GM12878 (cell line): ENCODE measurements around the gene TIPARP. TPM values are rescaled to one million over a fixed set of nuclear protein-coding genes. Genes with fewer than 3 reads are reported as not detected.
A peak's percentile ranks its signal among the peaks of the same experiment; 100 is the strongest.

Source experiments
- BHLHE40 ChIP-seq, 2 experiments: fragments of 450-650 bp in 1 of 2; IDR thresholded peaks; 2 replicates each; pipeline ENCODE4 v1.6.1; 2011 to 2017; ENCODE audit warnings: low read depth in 2 of 2, borderline replicate concordance in 1 of 2, improper control_type of control experiment in 1 of 2, low read length in 1 of 2, mild to moderate bottlenecking in 1 of 2
- BMI1 ChIP-seq: fragments of 450-650 bp; IDR thresholded peaks from 2 replicates; pipeline ENCODE4 v1.6.1; 2016; ENCODE audit warnings: mild to moderate bottlenecking, moderate library complexity, borderline replicate concordance
- BRCA1 ChIP-seq: IDR thresholded peaks from 2 replicates; pipeline ENCODE4 v1.6.1; 2011; ENCODE audit warnings: low read depth, low read length, improper control_type of control experiment
- CBFB ChIP-seq: IDR thresholded peaks from 2 replicates; pipeline ENCODE4 v1.6.1; 2016; ENCODE audit warnings: antibody characterized with exemption, low read depth
- FOXK2 ChIP-seq: fragments of 450-650 bp; IDR thresholded peaks from 2 replicates; pipeline ENCODE4 v1.6.1; 2017; ENCODE audit warnings: mild to moderate bottlenecking, moderate library complexity
- MTA2 ChIP-seq: fragments of 450-650 bp; IDR thresholded peaks from 2 replicates; pipeline ENCODE4 v1.6.1; 2016; ENCODE audit warnings: low read depth, mild to moderate bottlenecking, moderate library complexity
- NBN ChIP-seq: fragments of 450-650 bp; IDR thresholded peaks from 2 replicates; pipeline ENCODE4 v1.6.1; 2016
- NFXL1 ChIP-seq: fragments of 450-650 bp; IDR thresholded peaks from 2 replicates; pipeline ENCODE4 v1.6.1; 2017; ENCODE audit warnings: antibody characterized with exemption, mild to moderate bottlenecking, borderline replicate concordance
- POLR2AphosphoS2 ChIP-seq: IDR thresholded peaks from 2 replicates; pipeline ENCODE4 v1.6.1; 2011; ENCODE audit warnings: low read depth, mild to moderate bottlenecking, low read length, improper control_type of control experiment, moderate library complexity
- RELA ChIP-seq: fragments of 450-650 bp; IDR thresholded peaks from 2 replicates; pipeline ENCODE4 v1.8.0; 2014; ENCODE audit warnings: borderline replicate concordance; ENCODE audit not compliant: partially characterized antibody
- RUNX3 ChIP-seq: IDR thresholded peaks from 2 replicates; pipeline ENCODE4 v1.6.1; 2012; ENCODE audit warnings: low read length, inconsistent platforms
- SIN3A ChIP-seq: IDR thresholded peaks from 2 replicates; pipeline ENCODE4 v1.6.1; 2012; ENCODE audit warnings: low read depth, low read length, improper control_type of control experiment
- ZNF24 ChIP-seq: fragments of 450-650 bp; IDR thresholded peaks from 2 replicates; pipeline ENCODE4 v1.6.1; 2017; ENCODE audit warnings: antibody characterized with exemption, mild to moderate bottlenecking
- ZNF384 ChIP-seq: IDR thresholded peaks from 2 replicates; pipeline ENCODE4 v1.6.1; 2012; ENCODE audit warnings: low read depth, mild to moderate bottlenecking, low read length, improper control_type of control experiment, borderline replicate concordance
- polyA plus RNA-seq, 11 experiments: library from polyadenylated mRNA; depleted of rRNA in 4 of 11; unstranded in 6 of 11; stranded (reverse) in 5 of 11; fragments of >200 nt; fragmentation: Nextera tagmentation in 4 of 11; fragmentation: Illumina TruSeq in 1 of 11; extraction: Ambion mirVana in 4 of 11; extraction: Trizol in 1 of 11; gene quantifications; 1 replicate in 1 of 11; 2 replicates in 10 of 11; pipeline versions ENCODE4 v1.2.1 to v1.2.3, GENCODE V29; 2011 to 2016; ENCODE audit warnings: inconsistent platforms in 2 of 11, missing spikeins in 2 of 11, low read depth in 1 of 11
- total RNA-seq, 4 experiments: library from RNA; depleted of rRNA in 3 of 4; stranded (reverse); fragments of >200 nt in 3 of 4; fragmentation: Illumina TruSeq in 1 of 4; extraction: Trizol in 1 of 4; gene quantifications; 2 replicates each; pipeline versions ENCODE4 v1.2.1 to v1.2.3, GENCODE V29; 2013 to 2021
- TF ChIP-seq, protein P1 (sequence below): IDR thresholded peaks from 2 replicates; pipeline ENCODE4 v1.6.1; 2011; ENCODE audit warnings: borderline replicate concordance, low read depth, mild to moderate bottlenecking, moderate library complexity, low read length; ENCODE audit not compliant: insufficient read depth, poor library complexity, severe bottlenecking
- TF ChIP-seq, protein P2 (sequence below): IDR thresholded peaks from 2 replicates; pipeline ENCODE4 v1.6.1; 2011; ENCODE audit warnings: mild to moderate bottlenecking, low read depth, low read length, moderate library complexity; ENCODE audit not compliant: insufficient replicate concordance
- TF ChIP-seq, protein P3 (sequence below), 3 experiments: IDR thresholded peaks in 2 of 3; conservative IDR thresholded peaks in 1 of 3; 2 replicates each; pipeline ENCODE4 v1.5.1; 2011; ENCODE audit warnings: low read depth in 3 of 3, low read length in 3 of 3, mild to moderate bottlenecking in 3 of 3, control low read depth in 2 of 3, moderate library complexity in 2 of 3, inconsistent platforms in 1 of 3, mixed read lengths in 1 of 3; ENCODE audit not compliant: control insufficient read depth in 2 of 3, insufficient read depth in 1 of 3; ENCODE audit errors: extremely low read depth in 1 of 3
- TF ChIP-seq, protein P4 (sequence below): fragments of 150-350 bp; IDR thresholded peaks from 2 replicates; pipeline ENCODE4 v1.6.1; 2014; ENCODE audit warnings: mild to moderate bottlenecking, low read depth, low read length
- TF ChIP-seq, protein P5 (sequence below): fragments of 450-650 bp; IDR thresholded peaks from 2 replicates; pipeline ENCODE4 v1.6.1; 2017; ENCODE audit warnings: low read depth, mild to moderate bottlenecking, moderate library complexity
- TF ChIP-seq, protein P6 (sequence below): fragments of 450-650 bp; IDR thresholded peaks from 2 replicates; pipeline ENCODE4 v1.6.1; 2016; ENCODE audit warnings: mild to moderate bottlenecking

TIPARP gene
- total and polyA plus RNA-seq, 10 of the 15 experiments (the other 5 are each of a cell fraction or from before 2014, with no cell fraction given) = 3.2 to 21.5 (median 12.0) TPM

DNA sequence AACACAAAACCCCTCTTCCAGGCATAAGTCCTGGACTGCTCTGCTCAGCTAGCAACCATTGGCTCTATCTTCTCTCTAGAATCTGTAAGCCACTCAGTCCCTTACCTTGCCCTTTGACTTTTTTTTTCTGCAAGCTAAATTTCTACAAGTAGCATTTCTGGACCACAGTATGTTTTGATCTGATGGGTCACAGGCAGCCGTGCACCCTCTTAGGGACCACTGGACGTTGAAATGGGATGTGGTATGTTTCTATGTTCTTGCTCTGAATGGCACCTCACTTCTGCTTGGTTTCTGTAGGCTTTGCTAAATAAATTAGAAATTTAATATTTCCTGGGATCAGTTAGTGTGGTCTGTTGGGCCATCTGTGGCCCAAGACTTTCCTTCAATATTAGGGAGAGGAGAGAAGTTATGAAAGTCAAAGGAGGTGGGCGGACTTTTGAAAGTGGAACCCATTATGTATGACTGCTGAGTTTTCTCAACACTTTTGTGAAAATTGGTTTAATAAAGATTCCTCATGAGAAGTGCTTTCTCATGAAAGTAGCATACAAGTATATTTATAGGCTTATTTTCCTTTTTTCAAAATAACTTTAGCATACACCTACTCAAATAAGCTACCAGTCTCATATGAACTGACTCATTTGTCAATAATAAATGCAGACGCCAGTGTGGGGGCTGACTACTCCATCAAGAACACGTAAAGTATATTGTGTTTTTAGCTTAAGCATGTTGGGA lies 18.4 kb upstream of the TIPARP start (continued):
- 0 out of 2 replicates have a peak, but pooled peaks have one; percentile 7 for TF ChIP-seq RUNX3
- no peak for TF ChIP-seq CBFB
- no peak for TF ChIP-seq SIN3A
- no peak for TF ChIP-seq RELA
- TF ChIP-seq BHLHE40 (IDR thresholded peaks at IDR 0.05; ENCODE audit: borderline replicate concordance in 1 of 2, low read depth in 2 of 2, low read length in 1 of 2) = 0 out of 4 replicates have a peak, but pooled peaks of 1 of the 2 experiments have one; percentile 34
- TF ChIP-seq ZNF384 = no peak
- no peak for TF ChIP-seq POLR2AphosphoS2
- TF ChIP-seq, protein P1, sequence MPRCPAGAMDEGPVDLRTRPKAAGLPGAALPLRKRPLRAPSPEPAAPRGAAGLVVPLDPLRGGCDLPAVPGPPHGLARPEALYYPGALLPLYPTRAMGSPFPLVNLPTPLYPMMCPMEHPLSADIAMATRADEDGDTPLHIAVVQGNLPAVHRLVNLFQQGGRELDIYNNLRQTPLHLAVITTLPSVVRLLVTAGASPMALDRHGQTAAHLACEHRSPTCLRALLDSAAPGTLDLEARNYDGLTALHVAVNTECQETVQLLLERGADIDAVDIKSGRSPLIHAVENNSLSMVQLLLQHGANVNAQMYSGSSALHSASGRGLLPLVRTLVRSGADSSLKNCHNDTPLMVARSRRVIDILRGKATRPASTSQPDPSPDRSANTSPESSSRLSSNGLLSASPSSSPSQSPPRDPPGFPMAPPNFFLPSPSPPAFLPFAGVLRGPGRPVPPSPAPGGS = no peak
- no peak for TF ChIP-seq NFXL1
- TF ChIP-seq BMI1 = no peak
- TF ChIP-seq, protein P2, sequence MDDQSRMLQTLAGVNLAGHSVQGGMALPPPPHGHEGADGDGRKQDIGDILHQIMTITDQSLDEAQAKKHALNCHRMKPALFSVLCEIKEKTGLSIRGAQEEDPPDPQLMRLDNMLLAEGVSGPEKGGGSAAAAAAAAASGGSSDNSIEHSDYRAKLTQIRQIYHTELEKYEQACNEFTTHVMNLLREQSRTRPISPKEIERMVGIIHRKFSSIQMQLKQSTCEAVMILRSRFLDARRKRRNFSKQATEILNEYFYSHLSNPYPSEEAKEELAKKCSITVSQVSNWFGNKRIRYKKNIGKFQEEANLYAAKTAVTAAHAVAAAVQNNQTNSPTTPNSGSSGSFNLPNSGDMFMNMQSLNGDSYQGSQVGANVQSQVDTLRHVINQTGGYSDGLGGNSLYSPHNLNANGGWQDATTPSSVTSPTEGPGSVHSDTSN = no peak
- TF ChIP-seq FOXK2 = no peak
- TF ChIP-seq, protein P3, sequence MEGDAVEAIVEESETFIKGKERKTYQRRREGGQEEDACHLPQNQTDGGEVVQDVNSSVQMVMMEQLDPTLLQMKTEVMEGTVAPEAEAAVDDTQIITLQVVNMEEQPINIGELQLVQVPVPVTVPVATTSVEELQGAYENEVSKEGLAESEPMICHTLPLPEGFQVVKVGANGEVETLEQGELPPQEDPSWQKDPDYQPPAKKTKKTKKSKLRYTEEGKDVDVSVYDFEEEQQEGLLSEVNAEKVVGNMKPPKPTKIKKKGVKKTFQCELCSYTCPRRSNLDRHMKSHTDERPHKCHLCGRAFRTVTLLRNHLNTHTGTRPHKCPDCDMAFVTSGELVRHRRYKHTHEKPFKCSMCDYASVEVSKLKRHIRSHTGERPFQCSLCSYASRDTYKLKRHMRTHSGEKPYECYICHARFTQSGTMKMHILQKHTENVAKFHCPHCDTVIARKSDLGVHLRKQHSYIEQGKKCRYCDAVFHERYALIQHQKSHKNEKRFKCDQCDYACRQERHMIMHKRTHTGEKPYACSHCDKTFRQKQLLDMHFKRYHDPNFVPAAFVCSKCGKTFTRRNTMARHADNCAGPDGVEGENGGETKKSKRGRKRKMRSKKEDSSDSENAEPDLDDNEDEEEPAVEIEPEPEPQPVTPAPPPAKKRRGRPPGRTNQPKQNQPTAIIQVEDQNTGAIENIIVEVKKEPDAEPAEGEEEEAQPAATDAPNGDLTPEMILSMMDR (IDR thresholded peaks at IDR 0.05 in 2 of 3, conservative IDR thresholded peaks at IDR 0.05 in 1 of 3; ENCODE audit: control insufficient read depth in 2 of 3, extremely low read depth in 1 of 3, insufficient read depth in 1 of 3, low read depth in 3 of 3, low read length in 3 of 3) = no peak
- TF ChIP-seq, protein P4, sequence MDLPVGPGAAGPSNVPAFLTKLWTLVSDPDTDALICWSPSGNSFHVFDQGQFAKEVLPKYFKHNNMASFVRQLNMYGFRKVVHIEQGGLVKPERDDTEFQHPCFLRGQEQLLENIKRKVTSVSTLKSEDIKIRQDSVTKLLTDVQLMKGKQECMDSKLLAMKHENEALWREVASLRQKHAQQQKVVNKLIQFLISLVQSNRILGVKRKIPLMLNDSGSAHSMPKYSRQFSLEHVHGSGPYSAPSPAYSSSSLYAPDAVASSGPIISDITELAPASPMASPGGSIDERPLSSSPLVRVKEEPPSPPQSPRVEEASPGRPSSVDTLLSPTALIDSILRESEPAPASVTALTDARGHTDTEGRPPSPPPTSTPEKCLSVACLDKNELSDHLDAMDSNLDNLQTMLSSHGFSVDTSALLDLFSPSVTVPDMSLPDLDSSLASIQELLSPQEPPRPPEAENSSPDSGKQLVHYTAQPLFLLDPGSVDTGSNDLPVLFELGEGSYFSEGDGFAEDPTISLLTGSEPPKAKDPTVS = no peak
- no peak for TF ChIP-seq BRCA1
- TF ChIP-seq NBN = no peak
- TF ChIP-seq, protein P5, sequence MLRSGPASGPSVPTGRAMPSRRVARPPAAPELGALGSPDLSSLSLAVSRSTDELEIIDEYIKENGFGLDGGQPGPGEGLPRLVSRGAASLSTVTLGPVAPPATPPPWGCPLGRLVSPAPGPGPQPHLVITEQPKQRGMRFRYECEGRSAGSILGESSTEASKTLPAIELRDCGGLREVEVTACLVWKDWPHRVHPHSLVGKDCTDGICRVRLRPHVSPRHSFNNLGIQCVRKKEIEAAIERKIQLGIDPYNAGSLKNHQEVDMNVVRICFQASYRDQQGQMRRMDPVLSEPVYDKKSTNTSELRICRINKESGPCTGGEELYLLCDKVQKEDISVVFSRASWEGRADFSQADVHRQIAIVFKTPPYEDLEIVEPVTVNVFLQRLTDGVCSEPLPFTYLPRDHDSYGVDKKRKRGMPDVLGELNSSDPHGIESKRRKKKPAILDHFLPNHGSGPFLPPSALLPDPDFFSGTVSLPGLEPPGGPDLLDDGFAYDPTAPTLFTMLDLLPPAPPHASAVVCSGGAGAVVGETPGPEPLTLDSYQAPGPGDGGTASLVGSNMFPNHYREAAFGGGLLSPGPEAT = peak; percentile 43; the same call in 1 of the 2 replicates
- TF ChIP-seq MTA2 = peak; percentile 61; the same call in 1 of the 2 replicates
- TF ChIP-seq, protein P6, sequence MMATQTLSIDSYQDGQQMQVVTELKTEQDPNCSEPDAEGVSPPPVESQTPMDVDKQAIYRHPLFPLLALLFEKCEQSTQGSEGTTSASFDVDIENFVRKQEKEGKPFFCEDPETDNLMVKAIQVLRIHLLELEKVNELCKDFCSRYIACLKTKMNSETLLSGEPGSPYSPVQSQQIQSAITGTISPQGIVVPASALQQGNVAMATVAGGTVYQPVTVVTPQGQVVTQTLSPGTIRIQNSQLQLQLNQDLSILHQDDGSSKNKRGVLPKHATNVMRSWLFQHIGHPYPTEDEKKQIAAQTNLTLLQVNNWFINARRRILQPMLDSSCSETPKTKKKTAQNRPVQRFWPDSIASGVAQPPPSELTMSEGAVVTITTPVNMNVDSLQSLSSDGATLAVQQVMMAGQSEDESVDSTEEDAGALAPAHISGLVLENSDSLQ = no peak
- no peak for TF ChIP-seq ZNF24
